K562 (cell line): ENCODE results near the gene DCP1B. TPM values are rescaled to one million over a fixed set of nuclear protein-coding genes. Genes with fewer than 3 reads are reported as not detected.

Experiments
- ATAC-seq: fragments of 200-7000 bp; cut with Tn5 transposase; 3 replicates; pipeline ENCODE4 v1.9.1; 2020; ENCODE audit warnings: moderate library complexity
- BruUV-seq: library from RNA; stranded (reverse); fragments of 400-500 nt; replicated peaks from 2 replicates; lab custom pipeline; 2021; lab: Mats Ljungman, UMichigan
- CTCF ChIA-PET: fragments of 300-600 bp; formaldehyde crosslinking; extraction: SDS; loops from one replicate; lab custom pipeline; 2021; ENCODE audit warnings: low intra/inter-chr PET ratio; lab: Yijun Ruan, JAX
- POLR2A ChIA-PET: fragments of 300-600, 350-650 bp; sonication (Branson Sonifier 250); formaldehyde crosslinking; extraction: SDS; loops from one replicate; lab custom pipeline; 2021; ENCODE audit warnings: antibody characterized with exemption, inconsistent platforms; lab: Yijun Ruan, JAX
- DNase-seq, 4 experiments: peaks; one replicate each; pipeline versions ENCODE4 v3.0.0 to v3.0.0-alpha.2; 2011 to 2018; ENCODE audit warnings: low spot score in 3 of 4, mixed read lengths in 3 of 4; ENCODE audit errors: extremely low read depth in 1 of 4
- FAIRE-seq: peaks from 2 replicates; lab custom pipeline; 2011; peaks lifted over from hg19 to GRCh38; lab: Jason Lieb, UNC
- H2AFZ ChIP-seq: 2 replicates; pipeline ENCODE4 v1.6.0; 2011; ENCODE audit warnings: low read depth, low read length, control low read depth, inconsistent platforms
- H3K27ac ChIP-seq: fragments of 200-600 bp; 3 replicates; pipeline ENCODE4 v1.8.0; 2011; ENCODE audit warnings: low read depth, mild to moderate bottlenecking, control low read depth, inconsistent platforms, low read length, moderate library complexity, mixed read lengths; ENCODE audit errors: extremely low read depth
- H3K27me3 ChIP-seq, 2 experiments: fragments of 300-600 bp in 1 of 2; 2 replicates in 1 of 2; 3 replicates in 1 of 2; pipeline versions ENCODE4 v1.6.0 to v1.8.0; 2011; ENCODE audit warnings: inconsistent platforms in 2 of 2, low read length in 2 of 2, mild to moderate bottlenecking in 1 of 2, mixed read lengths in 1 of 2, moderate library complexity in 1 of 2; ENCODE audit not compliant: control insufficient read depth in 2 of 2, insufficient read depth in 2 of 2
- H3K36me3 ChIP-seq: fragments of 300-600 bp; 3 replicates; pipeline ENCODE4 v1.8.0; 2011; ENCODE audit warnings: mild to moderate bottlenecking, low read length, inconsistent platforms; ENCODE audit not compliant: control insufficient read depth, insufficient read depth
- H3K4me1 ChIP-seq, 2 experiments: fragments of 200-600 bp in 1 of 2; replicated peaks in 1 of 2; 2 replicates in 1 of 2; 3 replicates in 1 of 2; pipeline versions ENCODE4 v1.5.1 to v1.8.0; 2011; ENCODE audit warnings: inconsistent platforms in 2 of 2, low read length in 2 of 2, mild to moderate bottlenecking in 1 of 2, mixed read lengths in 1 of 2, moderate library complexity in 1 of 2; ENCODE audit not compliant: control insufficient read depth in 2 of 2, insufficient read depth in 2 of 2
- H3K4me2 ChIP-seq: 2 replicates; pipeline ENCODE4 v1.6.1; 2011; ENCODE audit warnings: low read length, control low read depth, inconsistent platforms, mixed read lengths; ENCODE audit not compliant: insufficient read depth
- H3K4me3 ChIP-seq: fragments of 200-600 bp; sonication (generic), shearing (Covaris generic); 2 replicates; pipeline ENCODE4 v1.5.1; 2016; ENCODE audit warnings: control low read depth, inconsistent platforms
- H3K79me2 ChIP-seq: fragments of 200-600 bp; 3 replicates; pipeline ENCODE4 v1.8.0; 2011; ENCODE audit warnings: low read length, inconsistent platforms; ENCODE audit not compliant: control insufficient read depth, insufficient read depth
- H3K9ac ChIP-seq, 2 experiments: 2 replicates each; pipeline versions ENCODE4 v1.6.0 to v1.6.1; 2011; ENCODE audit warnings: low read depth in 2 of 2, low read length in 2 of 2, control low read depth in 1 of 2, inconsistent platforms in 1 of 2, mild to moderate bottlenecking in 1 of 2, mixed read lengths in 1 of 2; ENCODE audit not compliant: insufficient read depth in 1 of 2
- H3K9me1 ChIP-seq: one replicate; pipeline ENCODE4 v1.6.0; 2011; ENCODE audit warnings: inconsistent platforms, mild to moderate bottlenecking, low read length, moderate library complexity; ENCODE audit not compliant: control insufficient read depth, insufficient read depth
- H3K9me3 ChIP-seq: replicated peaks from 2 replicates; pipeline ENCODE4 v1.5.1; 2011; ENCODE audit warnings: low read depth, low read length, inconsistent platforms; ENCODE audit not compliant: control insufficient read depth, insufficient read depth
- H4K20me1 ChIP-seq: replicated peaks from 2 replicates; pipeline ENCODE4 v1.6.1; 2011; ENCODE audit warnings: low read length, inconsistent platforms, mixed read lengths; ENCODE audit not compliant: control insufficient read depth, insufficient read depth
- ATF3 ChIP-seq, 2 experiments: fragments of 450-650 bp in 1 of 2; sonication (generic) in 1 of 2; formaldehyde crosslinking in 1 of 2; IDR thresholded peaks in 1 of 2; conservative IDR thresholded peaks in 1 of 2; 2 replicates each; pipeline versions ENCODE4 v1.6.1 to v1.8.1; 2016 to 2023; ENCODE audit warnings: mild to moderate bottlenecking in 2 of 2, moderate library complexity in 2 of 2, inconsistent platforms in 1 of 2, missing genetic modification reagents in 1 of 2
- BMI1 ChIP-seq: fragments of 150-350 bp; IDR thresholded peaks from 2 replicates; pipeline ENCODE4 v1.6.1; 2014; ENCODE audit warnings: low read length
- DDX20 ChIP-seq: fragments of 450-650 bp; IDR thresholded peaks from 2 replicates; pipeline ENCODE4 v1.6.1; 2016; ENCODE audit warnings: missing genetic modification characterization, low read depth, mild to moderate bottlenecking, missing compliant biosample characterization, moderate library complexity
- GATAD2A ChIP-seq: fragments of 450-650 bp; IDR thresholded peaks from 2 replicates; pipeline ENCODE4 v1.6.1; 2017
- ZBTB7A ChIP-seq: IDR thresholded peaks from 2 replicates; pipeline ENCODE4 v1.6.1; 2011; ENCODE audit warnings: low read depth, mild to moderate bottlenecking, low read length, moderate library complexity, borderline replicate concordance; ENCODE audit not compliant: control insufficient read depth
- ZNF184 ChIP-seq: sonication (generic); formaldehyde crosslinking; IDR thresholded peaks from 2 replicates; pipeline ENCODE4 v1.5.0; 2020; ENCODE audit warnings: missing genetic modification reagents
- WGBS: fragments of 100-300 bp; shearing (Covaris generic); methylation state at CpG from one replicate; pipeline ENCODE4 v1.1.6; 2016; ENCODE audit warnings: low coverage, mixed read lengths; ENCODE audit not compliant: insufficient coverage; ENCODE audit errors: missing lambda C conversion rate; 5-methylcytosine and 5-hydroxymethylcytosine counted together
- in situ Hi-C: fragments of 300-500 bp; cut with MboI; formaldehyde crosslinking; loops from 4 replicates; pipeline ENCODE4 v1.15.0; 2018; ENCODE audit warnings: inconsistent platforms, mixed read lengths
- intact Hi-C: fragments of 100-400 bp; cut with micrococcal nuclease; formaldehyde crosslinking; loops from 2 replicates; pipeline ENCODE4 v1.14.2; 2022
- polyA plus RNA-seq, 8 experiments: library from polyadenylated mRNA; depleted of rRNA in 4 of 8; stranded (reverse) in 5 of 8; unstranded in 3 of 8; fragments of >200 nt; fragmentation: Nextera tagmentation in 2 of 8; fragmentation: Illumina TruSeq in 1 of 8; extraction: Ambion mirVana in 2 of 8; extraction: Trizol in 1 of 8; gene quantifications; 2 replicates each; pipeline versions ENCODE4 v1.2.1 to v1.2.3, GENCODE V29; 2011 to 2014; ENCODE audit warnings: inconsistent platforms in 1 of 8, missing spikeins in 1 of 8
- total RNA-seq, 7 experiments: library from RNA; depleted of rRNA in 6 of 7; stranded (reverse); fragments of >200 nt in 6 of 7; fragmentation: Illumina TruSeq in 2 of 7; extraction: Trizol in 2 of 7; gene quantifications; 2 replicates each; pipeline versions ENCODE4 v1.2.1 to v1.2.3, GENCODE V29; 2011 to 2021; ENCODE audit warnings: low replicate concordance in 1 of 7

The DCP1B gene
- total and polyA plus RNA-seq, 9 of the 15 experiments (the other 6 are each of a cell fraction or from before 2014, with no cell fraction given) = 0.83 to 7.3 (median 3.4) TPM

- in situ Hi-C loops = no loop called here
- no peaks in the 10 kb centered on the region for H4K20me1 ChIP-seq
- H3K27ac ChIP-seq = no peak overlapping the region
- TF ChIP-seq ATF3 (IDR thresholded peaks at IDR 0.05) (peak; percentile 27; the same call in 1 of the 2 replicates), ATF3 (CRISPR knock-in tag; conservative IDR thresholded peaks at IDR 0.05) (no peak), GATAD2A (no peak)
- intact Hi-C loops = no loop called here
- no peaks in the 10 kb centered on the region for H3K9me1 ChIP-seq
- 6% methylated on average over 1 of the region's 1 CpG for WGBS
- no peak overlapping the region for H3K4me2 ChIP-seq
- ChIA-PET CTCF (no interaction called here), POLR2A (no interaction called here)
- no peak overlapping the region for H2AFZ ChIP-seq
- H3K79me2 ChIP-seq = no peaks in the 10 kb centered on the region
- no peaks in the 10 kb centered on the region for H3K9me3 ChIP-seq
- H3K4me1 ChIP-seq = no peaks in the 10 kb centered on the region; a peak in 1 of 5 replicates
- H3K4me3 ChIP-seq = no peak overlapping the region
- BruUV-seq = no TSS peak
- H3K27me3 ChIP-seq = no peaks in the 10 kb centered on the region
- no peak for DNase-seq
- no peaks in the 10 kb centered on the region for H3K36me3 ChIP-seq
- no peak for ATAC-seq
- FAIRE-seq = no peak
- no peak overlapping the region for H3K9ac ChIP-seq
Measured at GRCh38 chr12:1977588-1977987, 26.7 kb downstream of the DCP1B start.

- BruUV-seq = no TSS peak
- CTCF ChIA-PET = no interaction called here
- Histone ChIP-seq H3K36me3 (no peaks in the 10 kb centered on the region), H3K9me3 (no peaks in the 10 kb centered on the region), H4K20me1 (no peaks in the 10 kb centered on the region), H3K4me3 (no peak overlapping the region), H3K27ac (no peak overlapping the region), H3K4me1 (no peaks in the 10 kb centered on the region; a peak in 1 of 5 replicates), H2AFZ (no peak overlapping the region), H3K9me1 (no peaks in the 10 kb centered on the region), H3K27me3 (no peaks in the 10 kb centered on the region), H3K9ac (no peak overlapping the region)
- FAIRE-seq (no peak), ATAC-seq (no peak), DNase-seq (no peak)
- 37% methylated on average over 6 of the region's 6 CpGs for WGBS
- TF ChIP-seq ZBTB7A (no peak), ZNF184 (CRISPR knock-in tag) (no peak), DDX20 (tag) (no peak), BMI1 (no peak)
- TF ChIP-seq, all 486 proteins: peak for 0
- POLR2A ChIA-PET = no interaction called here
- intact Hi-C loops = no loop called here
- no peaks in the 10 kb centered on the region for H3K79me2 ChIP-seq
- no peak overlapping the region for H3K4me2 ChIP-seq
- in situ Hi-C loops = no loop called here
Measured at GRCh38 chr12:1977109-1977508, 27.1 kb downstream of the DCP1B start.
